Mononuclear cell (primary cell): ENCODE data around the gene MRO. TPM values are rescaled to one million over a fixed set of nuclear protein-coding genes. Genes with fewer than 3 reads are reported as not detected.
"Not testable (repeated sequence)": the region's sequence is repeated elsewhere in the genome, so short reads cannot be mapped to it uniquely, and the experiment has no call there.

Experiments
- H3K27me3 ChIP-seq: 2 replicates; pipeline ENCODE4 v1.6.0; 2011; ENCODE audit warnings: low read length, control low read depth; ENCODE audit not compliant: insufficient read depth
- H3K4me1 ChIP-seq: 2 replicates; pipeline ENCODE4 v1.5.1; 2011; ENCODE audit warnings: mild to moderate bottlenecking, low read length, control low read depth; ENCODE audit not compliant: insufficient read depth
- H3K4me3 ChIP-seq: 2 replicates; pipeline ENCODE4 v1.5.1; 2011; ENCODE audit warnings: mild to moderate bottlenecking, low read length, moderate library complexity
- H3K9me3 ChIP-seq: 2 replicates; pipeline ENCODE4 v1.5.1; 2011; ENCODE audit warnings: low read depth, mild to moderate bottlenecking, control low read depth, low read length
- total RNA-seq: library from RNA; depleted of rRNA; stranded (reverse); fragments of >200 nt; gene quantifications from one replicate; pipeline ENCODE4 v1.2.3, GENCODE V29; 2012

The MRO gene
- total RNA-seq: under 0.01 TPM

DNA sequence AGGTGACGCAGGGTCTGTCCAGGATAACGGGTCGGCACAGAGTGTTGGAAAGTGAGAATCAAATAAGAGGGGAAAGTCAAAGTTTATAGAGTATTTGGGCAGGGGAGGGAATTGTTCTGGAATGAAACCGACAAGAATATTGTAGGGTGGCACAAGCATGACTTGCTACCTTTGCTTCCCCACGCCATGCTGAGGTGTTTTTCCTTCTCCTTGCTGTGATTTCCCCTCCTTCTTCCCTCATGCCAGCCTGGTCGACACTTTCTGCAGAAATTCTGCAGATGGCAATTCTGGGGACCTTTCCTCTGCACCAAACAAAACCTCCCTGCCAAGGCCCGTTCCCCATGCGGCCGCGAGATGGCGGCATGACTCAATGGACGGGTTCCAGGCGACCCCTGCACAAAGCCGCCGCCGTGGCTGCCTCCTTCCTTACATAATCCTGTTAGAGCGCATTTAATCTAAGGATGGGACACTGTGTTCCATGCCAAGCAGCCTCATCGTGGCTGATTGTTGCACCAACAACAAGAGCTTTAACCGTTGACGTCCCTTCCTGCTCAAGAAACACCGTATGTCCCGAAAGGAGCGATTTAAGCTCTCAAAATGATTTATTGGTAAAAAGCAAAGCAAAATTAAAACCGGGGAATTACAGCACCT lies at the start of gene MRO:
TSS of gene MRO (minus strand) at position 289 of the 651 bp plus-strand sequence. CDS start 10,616 bp downstream, outside the sequence.
- Histone ChIP-seq H3K4me3 (peak within 1 kb of the TSS; percentile 25), H3K4me1 (peaks cover 28% of the 10 kb centered on the region), H3K9me3 (no peaks in the 10 kb centered on the region), H3K27me3 (no peaks in the 10 kb centered on the region)

DNA sequence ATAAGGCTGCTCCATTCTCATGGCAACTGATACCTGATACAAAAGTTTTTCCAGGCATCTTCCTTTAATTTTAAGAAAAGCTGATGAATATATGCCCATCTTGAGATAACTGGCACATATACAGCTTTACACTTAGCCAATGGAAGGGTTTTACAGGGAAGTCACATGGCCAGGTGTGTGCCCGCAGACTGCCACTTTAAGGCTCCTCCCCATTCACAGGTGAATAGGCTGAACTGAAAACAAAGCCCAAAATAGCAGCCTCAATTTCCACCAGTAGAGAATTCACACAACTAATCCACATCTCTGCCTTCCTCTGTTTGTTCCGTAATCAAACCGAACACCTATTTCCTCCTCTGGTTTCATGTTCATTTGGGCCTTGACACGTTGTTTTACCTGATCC lies 49.3 kb upstream of the MRO start:
- H3K4me1 ChIP-seq: no peaks in the 10 kb centered on the region
- no peaks in the 10 kb centered on the region for H3K9me3 ChIP-seq
- no peak overlapping the region for H3K4me3 ChIP-seq
- H3K27me3 ChIP-seq: no peaks in the 10 kb centered on the region

DNA sequence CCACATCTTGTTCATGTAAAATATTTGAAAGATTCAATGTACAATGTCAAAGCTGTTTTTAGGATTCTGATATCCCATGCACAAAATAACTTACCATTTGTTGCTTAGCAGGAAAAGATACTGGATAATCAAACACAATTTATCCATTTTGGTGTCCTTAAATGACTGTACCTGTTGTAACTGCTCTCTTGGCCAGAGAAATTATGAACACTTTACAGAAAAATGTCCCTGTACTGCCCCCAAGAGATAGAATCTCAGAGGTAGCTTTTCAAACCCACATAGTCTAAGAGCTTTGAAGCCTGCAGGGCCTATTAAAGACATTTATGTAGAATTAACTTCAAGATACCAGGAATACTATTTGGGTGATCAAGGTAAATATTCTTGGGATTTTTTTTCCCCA lies 46.9 kb upstream of the MRO start:
- peaks cover 14% of the 10 kb centered on the region for H3K4me1 ChIP-seq
- H3K4me3 ChIP-seq: no peak overlapping the region
- H3K9me3 ChIP-seq: no peaks in the 10 kb centered on the region
- no peaks in the 10 kb centered on the region for H3K27me3 ChIP-seq

DNA sequence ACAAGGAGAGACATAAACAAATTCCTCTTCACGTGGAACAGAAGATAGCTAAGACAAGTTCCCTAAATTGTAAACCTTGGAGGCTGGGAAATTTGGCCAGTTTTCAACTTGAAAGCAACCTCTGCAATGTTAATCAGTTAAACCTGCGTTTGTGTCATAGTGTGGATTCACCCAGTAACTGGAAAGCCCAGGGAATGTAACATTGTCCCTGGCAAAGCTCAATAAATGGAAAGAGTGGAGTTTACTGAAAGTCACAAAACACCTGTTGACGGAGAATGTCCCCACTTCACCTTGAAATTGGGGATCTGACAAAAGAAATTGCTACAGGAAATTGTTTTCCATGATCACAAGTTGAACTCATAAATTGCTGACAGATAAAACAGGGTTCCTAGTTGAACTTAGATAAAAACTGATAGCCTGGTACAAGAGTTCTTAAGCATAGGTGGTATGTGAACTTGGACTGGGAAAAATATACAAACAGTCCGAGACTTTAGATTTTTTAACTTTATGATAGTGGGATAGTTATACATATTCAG lies 44.1 kb upstream of the MRO start:
- Histone ChIP-seq H3K4me3 (no peak overlapping the region), H3K27me3 (no peaks in the 10 kb centered on the region), H3K9me3 (no peaks in the 10 kb centered on the region), H3K4me1 (peaks cover 21% of the 10 kb centered on the region)

DNA sequence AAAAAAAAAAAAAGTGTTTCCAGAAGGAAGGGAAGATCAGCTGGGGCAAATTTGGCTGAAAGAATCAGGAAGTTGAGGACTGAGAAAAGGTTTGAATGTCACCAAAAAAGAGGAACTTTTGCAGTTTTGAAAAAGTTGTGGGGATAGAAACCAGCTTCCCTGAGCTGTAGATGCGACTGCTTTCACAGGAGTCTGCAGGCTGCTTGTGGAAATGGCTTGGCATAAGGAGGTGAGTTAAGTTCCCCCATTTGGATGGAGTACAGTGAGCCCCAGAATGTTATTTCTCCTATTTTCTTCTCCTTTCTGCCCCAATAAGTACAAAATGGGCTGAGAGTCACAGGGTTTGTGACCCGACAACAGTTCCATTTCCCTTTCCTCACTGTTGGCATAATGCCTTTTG lies 42.6 kb upstream of the MRO start:
- Histone ChIP-seq H3K4me3 (no peak overlapping the region), H3K27me3 (no peaks in the 10 kb centered on the region), H3K9me3 (no peaks in the 10 kb centered on the region), H3K4me1 (peaks cover 26% of the 10 kb centered on the region)

DNA sequence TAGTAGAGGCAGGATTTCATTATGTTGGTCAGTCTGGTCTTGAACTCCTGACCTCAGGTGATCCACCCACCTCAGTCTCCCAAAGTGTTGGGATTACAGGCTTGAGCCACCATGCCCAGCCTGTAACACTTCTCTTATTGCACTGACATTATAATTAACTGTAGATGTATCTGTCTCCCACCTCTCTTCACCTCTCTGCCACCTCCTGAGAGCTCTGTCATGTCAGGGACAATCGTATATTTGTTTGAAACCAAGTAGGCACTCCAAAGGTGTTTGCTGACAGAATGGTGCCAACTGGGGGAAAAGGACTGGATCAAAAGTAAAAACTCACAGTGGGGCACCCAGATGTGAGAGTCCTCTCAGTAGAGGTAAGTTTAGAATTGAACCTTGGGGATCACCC lies 41.8 kb upstream of the MRO start:
- no peak overlapping the region for H3K4me3 ChIP-seq

DNA sequence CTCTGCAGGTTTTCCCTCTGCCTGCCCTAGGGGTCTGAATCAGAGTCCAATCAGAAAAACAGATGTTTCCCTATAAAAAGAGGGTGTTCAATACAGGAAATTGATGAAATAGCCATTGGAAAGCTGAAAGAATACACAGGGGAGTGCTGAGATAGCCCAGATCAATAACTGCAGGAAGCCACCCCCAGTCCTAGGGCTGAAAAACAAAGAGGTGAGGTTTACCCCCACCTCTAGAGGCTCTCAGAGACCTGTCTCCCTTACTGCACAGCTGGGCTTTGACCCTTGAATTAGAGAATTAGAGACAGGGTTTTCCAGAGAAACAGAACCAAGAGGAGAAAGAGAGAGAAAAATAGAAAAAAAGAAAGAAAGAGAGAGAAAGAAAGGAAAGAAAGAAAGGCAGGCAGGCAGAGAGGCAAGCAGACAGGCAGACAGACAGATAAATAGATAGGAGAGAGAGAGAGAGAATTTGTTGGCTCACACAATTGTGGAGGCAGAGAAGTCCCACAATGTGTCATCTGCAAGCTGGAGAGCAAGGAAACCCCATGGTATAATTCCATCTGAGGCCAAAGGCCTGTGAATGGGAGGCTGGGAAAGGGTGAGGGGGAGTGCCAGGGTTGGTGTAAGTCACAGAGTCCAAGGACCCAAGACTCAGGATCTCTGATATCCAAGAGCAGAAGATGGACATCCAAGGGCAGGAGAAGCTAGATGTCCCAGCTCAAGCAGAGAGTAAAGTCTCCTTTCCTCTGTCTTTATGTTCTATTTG lies 40.2 kb upstream of the MRO start:
- Histone ChIP-seq H3K4me1 (peaks cover 49% of the 10 kb centered on the region), H3K27me3 (no peaks in the 10 kb centered on the region), H3K9me3 (no peaks in the 10 kb centered on the region), H3K4me3 (no peak overlapping the region)

More for the DNA sequence above, 41.8 kb upstream of the MRO start:
- no peaks in the 10 kb centered on the region for H3K27me3 ChIP-seq
- H3K9me3 ChIP-seq: no peaks in the 10 kb centered on the region
- peaks cover 34% of the 10 kb centered on the region for H3K4me1 ChIP-seq

DNA sequence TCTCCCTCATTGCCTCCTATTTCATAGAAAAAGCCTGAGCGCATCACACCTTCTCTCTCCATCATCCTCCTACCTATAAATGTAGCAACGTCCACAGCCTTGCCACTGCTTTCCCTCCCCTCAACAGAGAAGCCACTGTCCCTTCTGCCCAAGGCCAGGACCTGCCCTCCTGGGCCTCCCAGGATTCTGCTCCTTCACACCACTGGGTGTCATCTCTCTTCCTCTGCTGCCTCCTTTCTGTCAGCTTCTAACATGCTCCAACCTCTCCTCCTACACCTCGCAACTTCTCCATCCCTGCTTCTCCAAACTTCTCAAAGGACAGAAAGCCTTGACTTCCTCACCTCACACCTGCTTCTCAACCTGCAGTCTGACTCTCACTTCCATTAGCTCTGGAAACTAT lies 37.9 kb upstream of the MRO start:
- Histone ChIP-seq H3K4me3 (no peak overlapping the region), H3K27me3 (no peaks in the 10 kb centered on the region), H3K4me1 (peaks cover 60% of the 10 kb centered on the region), H3K9me3 (no peaks in the 10 kb centered on the region)

DNA sequence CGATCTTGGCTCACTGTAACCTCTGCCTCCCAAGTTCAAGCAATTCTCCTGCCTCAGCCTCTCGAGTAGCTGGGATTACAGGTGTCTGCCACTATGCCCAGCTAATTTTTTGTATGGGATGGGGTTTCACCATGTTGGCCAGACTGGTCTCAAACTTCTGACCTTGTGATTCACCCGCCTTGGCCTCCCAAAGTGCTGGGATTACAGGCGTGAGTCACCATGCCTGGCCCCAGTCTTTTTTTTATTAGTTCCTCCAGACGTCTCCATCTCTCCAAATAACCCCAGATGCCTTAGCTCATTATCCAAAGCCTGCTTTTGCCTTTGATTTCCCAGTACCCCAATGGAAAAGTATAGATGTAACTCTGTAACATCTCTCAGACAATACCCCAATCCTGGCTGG lies 37.4 kb upstream of the MRO start:
- H3K27me3 ChIP-seq, H3K9me3 ChIP-seq, H3K4me3 ChIP-seq: not testable (repeated sequence)
- peaks cover 55% of the 10 kb centered on the region for H3K4me1 ChIP-seq

DNA sequence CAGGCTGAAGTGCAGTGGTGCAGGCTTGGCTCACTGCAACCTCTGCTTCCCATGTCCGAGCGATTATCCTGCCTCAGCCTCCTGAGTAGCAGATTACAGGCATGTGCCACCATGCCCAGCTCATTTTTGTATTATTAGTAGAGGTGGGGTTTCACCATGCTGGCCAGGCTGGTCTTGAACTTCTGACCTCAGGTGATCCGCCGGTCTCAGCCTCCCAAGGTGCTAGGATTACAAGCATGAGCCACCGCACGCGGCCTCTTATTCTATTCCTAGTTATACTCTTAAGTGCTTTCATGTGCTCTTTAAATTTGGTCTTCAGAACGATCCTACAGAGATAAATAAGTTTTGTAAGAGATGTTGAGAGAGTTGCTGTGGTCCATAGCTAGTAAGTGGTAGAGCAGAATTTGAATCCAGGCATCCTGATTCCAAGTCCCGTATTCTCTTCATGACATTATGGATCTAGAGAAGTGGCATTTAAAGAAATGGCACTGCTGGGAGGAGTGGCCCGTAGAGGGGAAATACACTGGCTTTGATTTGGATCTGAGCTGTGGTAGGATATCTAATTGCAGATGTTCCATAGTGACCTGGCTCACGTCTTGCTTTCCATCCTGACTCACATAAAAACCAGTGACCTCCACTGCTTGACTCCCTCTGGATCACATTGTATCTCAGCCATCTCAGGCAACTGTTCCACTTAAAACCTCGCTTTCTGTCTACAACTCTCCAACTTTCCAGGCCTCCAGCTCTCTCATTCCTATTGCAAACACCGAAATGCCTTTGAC lies 36.4 kb upstream of the MRO start:
- no peaks in the 10 kb centered on the region for H3K27me3 ChIP-seq
- peaks cover 45% of the 10 kb centered on the region for H3K4me1 ChIP-seq
- no peaks in the 10 kb centered on the region for H3K9me3 ChIP-seq
- H3K4me3 ChIP-seq: no peak overlapping the region

DNA sequence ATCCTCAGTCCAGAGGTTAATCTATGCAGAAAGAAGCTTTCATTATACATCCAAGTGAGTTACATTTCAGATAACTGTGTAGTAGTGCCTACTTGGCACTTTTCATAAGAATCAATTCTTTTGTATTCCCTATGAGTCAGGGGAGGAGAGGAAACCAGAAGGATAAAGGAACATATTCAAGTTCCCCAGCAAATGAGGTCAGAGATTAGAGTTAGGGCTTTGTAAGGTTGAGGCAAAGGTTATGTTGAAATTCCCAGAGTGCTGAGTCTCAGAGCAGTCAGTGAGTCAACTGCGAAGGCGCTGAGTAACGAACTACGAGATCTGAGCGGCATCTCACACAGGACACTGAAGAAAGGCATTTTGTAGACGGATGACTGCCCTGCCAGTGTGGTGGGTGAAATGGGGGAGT lies 34.1 kb upstream of the MRO start:
- H3K9me3 ChIP-seq: no peaks in the 10 kb centered on the region
- H3K4me3 ChIP-seq: no peak overlapping the region
- no peaks in the 10 kb centered on the region for H3K27me3 ChIP-seq
- peaks cover 58% of the 10 kb centered on the region for H3K4me1 ChIP-seq

DNA sequence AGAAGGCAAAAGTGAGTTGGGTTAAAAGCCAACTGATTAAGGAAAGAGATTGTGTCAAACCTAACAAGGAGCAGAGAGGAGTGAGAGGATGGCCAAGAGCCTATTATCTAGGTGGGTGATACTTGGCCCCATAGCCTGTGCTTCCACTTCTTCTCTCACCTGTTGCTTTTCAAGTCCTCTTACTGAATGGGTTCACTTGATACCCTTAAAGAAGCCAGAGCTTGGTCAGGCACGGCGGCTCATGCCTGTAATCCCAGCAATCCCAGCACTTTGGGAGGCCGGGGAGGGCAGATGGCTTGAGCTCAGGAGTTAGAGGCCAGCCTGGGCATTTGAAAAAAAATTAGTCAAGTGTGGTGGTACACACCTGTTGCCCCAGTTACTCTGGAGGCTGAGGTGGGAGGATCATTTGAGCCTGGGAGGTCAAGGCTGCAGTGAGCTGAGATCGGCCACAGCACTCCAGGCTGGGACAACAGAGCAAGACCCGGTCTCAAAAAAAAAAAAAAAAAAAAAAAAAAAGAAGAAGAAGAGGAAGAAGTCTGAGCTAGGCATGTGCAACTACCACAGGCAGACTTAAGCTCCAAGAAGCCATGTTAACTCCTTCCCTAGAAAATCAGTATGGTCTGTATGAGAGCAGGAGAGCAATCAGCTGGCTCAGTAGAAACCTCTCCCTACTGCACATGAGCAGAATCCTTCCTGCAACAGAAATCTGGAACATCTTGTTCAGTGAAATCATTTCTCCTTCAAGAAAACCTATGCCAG lies 30.7 kb upstream of the MRO start:
- Histone ChIP-seq H3K4me3 (no peak overlapping the region), H3K4me1 (peaks cover 40% of the 10 kb centered on the region), H3K27me3 (no peaks in the 10 kb centered on the region), H3K9me3 (no peaks in the 10 kb centered on the region)

DNA sequence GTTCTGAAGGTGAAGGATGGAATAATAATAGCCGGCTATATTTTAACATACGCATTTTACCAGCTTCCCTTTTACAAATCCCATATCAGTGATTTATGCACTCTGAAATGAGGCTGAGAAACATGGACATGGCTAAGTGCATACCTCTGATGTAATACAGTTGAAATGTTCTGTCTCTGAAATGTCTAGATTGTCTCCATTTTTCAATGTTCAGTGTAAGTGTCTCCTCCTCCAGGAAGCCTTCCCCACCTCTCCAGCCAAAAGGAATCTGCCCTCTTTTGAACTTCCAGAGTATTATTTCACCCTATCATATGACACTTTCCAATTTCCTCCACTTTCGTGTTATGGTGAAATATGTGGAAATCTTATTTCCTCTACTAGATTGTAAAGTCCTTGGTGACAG lies 29.6 kb upstream of the MRO start:
- Histone ChIP-seq H3K27me3 (no peaks in the 10 kb centered on the region), H3K9me3 (no peaks in the 10 kb centered on the region), H3K4me1 (peaks cover 29% of the 10 kb centered on the region), H3K4me3 (no peak overlapping the region)

DNA sequence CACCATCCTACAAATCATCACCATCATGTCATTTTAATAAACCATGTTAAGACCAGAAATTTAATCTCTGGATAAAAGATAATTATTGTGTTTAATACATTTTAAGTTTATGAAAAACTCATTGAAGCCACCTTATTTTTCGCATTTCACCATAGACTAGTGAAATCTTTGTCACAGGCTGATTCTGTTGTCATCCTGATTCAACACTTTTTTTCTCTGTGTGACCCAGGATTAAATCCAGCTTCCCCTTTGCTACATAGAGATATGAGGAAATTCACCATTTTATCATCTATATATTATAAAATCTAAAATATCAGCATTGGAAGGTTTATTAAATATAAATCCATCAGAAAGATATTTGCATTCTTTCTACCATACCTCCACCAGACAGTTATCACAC lies 29.2 kb upstream of the MRO start:
- H3K27me3 ChIP-seq: no peaks in the 10 kb centered on the region
- peaks cover 25% of the 10 kb centered on the region for H3K4me1 ChIP-seq
- H3K9me3 ChIP-seq: no peaks in the 10 kb centered on the region
- H3K4me3 ChIP-seq: no peak overlapping the region
